ENCODE results near the gene CACNA1H. TPM values are rescaled to one million over a fixed set of nuclear protein-coding genes. Genes with fewer than 3 reads are reported as not detected.
"Not testable (repeated sequence)": the region's sequence is repeated elsewhere in the genome, so short reads cannot be mapped to it uniquely, and the experiment has no call there.

The CACNA1H gene
- total and polyA plus RNA-seq, 2 of the 4 experiments (the other 2 are of a cell fraction) = 1.6 to 5.8 TPM

DNA sequence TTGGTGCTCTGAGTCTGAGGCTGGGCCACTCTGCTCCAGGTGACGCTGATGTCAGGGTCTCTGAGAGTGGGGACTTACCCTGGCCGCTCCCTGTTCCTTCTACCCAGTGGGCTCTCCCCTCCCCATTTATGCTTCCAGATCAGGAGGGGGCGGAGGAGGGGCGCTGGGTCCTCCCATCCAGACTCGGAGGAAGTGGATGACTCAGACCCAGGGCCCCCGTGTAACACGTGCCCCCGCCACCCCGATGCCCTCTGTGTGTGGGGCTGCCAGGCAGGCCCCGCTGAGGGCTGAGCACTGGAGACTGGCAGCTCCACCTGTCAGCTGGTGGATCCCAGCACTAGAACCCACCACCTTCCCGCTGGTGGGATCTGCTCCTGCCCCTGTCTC lies 77.2 kb downstream of the CACNA1H start, which contains the start of gene TPSB2:
TPSB2 (minus strand) TSS at position 101 of the 387 bp plus-strand sequence. CDS start 233 bp downstream, outside the sequence.
- H3K14ac ChIP-seq (replicated peaks; ENCODE audit: low read depth, low read length); H3K56ac ChIP-seq (ENCODE audit: extremely low read depth, insufficient read depth, low read length); H3K4me1 ChIP-seq (ENCODE audit: control insufficient read depth, insufficient read depth, low read length); H3K23ac ChIP-seq (ENCODE audit: low read depth, low read length); H3K4me2 ChIP-seq (ENCODE audit: low read depth, low read length); H2AK5ac ChIP-seq (ENCODE audit: low read depth, low read length); H2BK15ac ChIP-seq (ENCODE audit: low read depth, low read length); dilution Hi-C loops (cut with HindIII; ENCODE audit: low sequenced_read_pairs, unreplicated experiment); H2BK120ac ChIP-seq (ENCODE audit: low read depth, low read length); DNase-seq; H3K4ac ChIP-seq (ENCODE audit: low read depth, low read length); H4K20me1 ChIP-seq (ENCODE audit: insufficient read depth, low read length); H3K9ac ChIP-seq (ENCODE audit: low read depth, low read length); H3K79me1 ChIP-seq (ENCODE audit: low read depth in 1 of 2, low read length in 2 of 2); H2BK5ac ChIP-seq (ENCODE audit: low read depth, low read length, poor library complexity, severe bottlenecking); H3K36me3 ChIP-seq (ENCODE audit: control insufficient read depth, insufficient read depth, low read length); H3K4me3 ChIP-seq (ENCODE audit: insufficient read depth, low read depth, low read length); H3K27ac ChIP-seq (ENCODE audit: insufficient read depth, low read length); H2AFZ ChIP-seq (replicated peaks; ENCODE audit: low read length, poor library complexity); BruUV-seq (replicated peaks); H4K8ac ChIP-seq (ENCODE audit: low read depth in 2 of 2, low read length in 2 of 2); H4K91ac ChIP-seq (ENCODE audit: insufficient read depth, low read depth, low read length); H3K9me3 ChIP-seq (ENCODE audit: control insufficient read depth, insufficient read depth, low read length); H3K27me3 ChIP-seq (ENCODE audit: control insufficient read depth, insufficient read depth, low read length); H2AK9ac ChIP-seq (replicated peaks; ENCODE audit: low read depth, low read length, poor library complexity); H3K18ac ChIP-seq (ENCODE audit: low read depth, low read length); H2BK20ac ChIP-seq (ENCODE audit: low read depth, low read length); in situ Hi-C loops (cut with MboI; ENCODE audit: low sequenced_read_pairs); intact Hi-C loops (cut with micrococcal nuclease); H4K5ac ChIP-seq (ENCODE audit: low read depth, low read length); H3K9me1 ChIP-seq (ENCODE audit: insufficient read depth, low read length); POLR2A ChIA-PET (ENCODE audit: unreplicated experiment); CTCF ChIA-PET; ATAC-seq (ENCODE audit: low read depth): not testable (repeated sequence)
- no CpG with 5 or more reads among the region's 11 CpGs for WGBS, 2 experiments (ENCODE audit: extremely low coverage in 2 of 2, insufficient read length in 1 of 2)

DNA sequence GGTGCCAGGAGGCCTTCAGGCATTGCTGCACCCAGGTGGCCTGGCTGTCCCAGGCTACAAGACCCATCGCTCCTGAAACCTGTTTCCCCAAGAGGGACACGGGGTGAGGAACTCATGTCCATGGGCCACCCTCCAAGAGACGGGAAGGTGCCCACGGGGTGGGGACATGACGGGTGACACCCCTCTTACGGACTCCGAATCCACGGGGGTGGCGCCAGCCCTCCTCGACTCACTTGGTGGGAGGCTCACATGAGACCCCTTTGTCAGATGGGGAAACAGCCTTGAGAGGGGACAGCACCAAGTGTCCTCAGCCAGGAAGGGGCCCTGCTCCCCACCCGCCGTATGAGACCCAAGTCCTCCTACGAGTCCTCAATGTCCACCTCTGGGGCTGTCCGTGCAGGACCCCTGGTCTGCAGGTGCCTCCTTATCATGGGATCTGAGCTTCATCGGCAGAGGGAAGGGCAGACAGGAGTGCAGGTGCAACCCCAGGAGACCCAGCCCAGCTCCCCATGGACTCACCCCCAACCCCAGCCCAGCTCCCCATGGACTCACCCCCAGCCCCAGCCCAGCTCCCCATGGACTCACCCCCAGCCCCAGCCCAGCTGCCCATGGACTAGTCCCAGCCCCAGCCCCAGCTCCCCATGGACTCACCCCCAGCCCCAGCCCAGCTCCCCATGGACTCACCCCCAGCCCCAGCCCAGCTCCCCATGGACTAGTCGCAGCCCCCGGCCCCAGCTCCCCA lies 77.7 kb downstream of the CACNA1H start:
- H3K56ac ChIP-seq (ENCODE audit: extremely low read depth, insufficient read depth, low read length); H2BK15ac ChIP-seq (ENCODE audit: low read depth, low read length); H3K18ac ChIP-seq (ENCODE audit: low read depth, low read length); ATAC-seq (ENCODE audit: low read depth); intact Hi-C loops (cut with micrococcal nuclease); H3K9ac ChIP-seq (ENCODE audit: low read depth, low read length); H2AK9ac ChIP-seq (replicated peaks; ENCODE audit: low read depth, low read length, poor library complexity); H2AFZ ChIP-seq (replicated peaks; ENCODE audit: low read length, poor library complexity); POLR2A ChIA-PET (ENCODE audit: unreplicated experiment); H4K8ac ChIP-seq (ENCODE audit: low read depth in 2 of 2, low read length in 2 of 2); H4K5ac ChIP-seq (ENCODE audit: low read depth, low read length); H2AK5ac ChIP-seq (ENCODE audit: low read depth, low read length); DNase-seq; H3K27me3 ChIP-seq (ENCODE audit: control insufficient read depth, insufficient read depth, low read length); H3K36me3 ChIP-seq (ENCODE audit: control insufficient read depth, insufficient read depth, low read length); dilution Hi-C loops (cut with HindIII; ENCODE audit: low sequenced_read_pairs, unreplicated experiment); BruUV-seq (replicated peaks); H3K14ac ChIP-seq (replicated peaks; ENCODE audit: low read depth, low read length); H2BK120ac ChIP-seq (ENCODE audit: low read depth, low read length); H3K9me1 ChIP-seq (ENCODE audit: insufficient read depth, low read length); H3K27ac ChIP-seq (ENCODE audit: insufficient read depth, low read length); H3K4me2 ChIP-seq (ENCODE audit: low read depth, low read length); H3K9me3 ChIP-seq (ENCODE audit: control insufficient read depth, insufficient read depth, low read length); H4K20me1 ChIP-seq (ENCODE audit: insufficient read depth, low read length); H3K4me3 ChIP-seq (ENCODE audit: insufficient read depth, low read depth, low read length); H3K4me1 ChIP-seq (ENCODE audit: control insufficient read depth, insufficient read depth, low read length); H3K79me1 ChIP-seq (ENCODE audit: low read depth in 1 of 2, low read length in 2 of 2); H2BK5ac ChIP-seq (ENCODE audit: low read depth, low read length, poor library complexity, severe bottlenecking); H4K91ac ChIP-seq (ENCODE audit: insufficient read depth, low read depth, low read length); H3K23ac ChIP-seq (ENCODE audit: low read depth, low read length); H3K4ac ChIP-seq (ENCODE audit: low read depth, low read length); in situ Hi-C loops (cut with MboI; ENCODE audit: low sequenced_read_pairs); CTCF ChIA-PET; H2BK20ac ChIP-seq (ENCODE audit: low read depth, low read length): not testable (repeated sequence)
- 78% methylated on average over 3 of the region's 17 CpGs; no CpG with 5 or more reads in 1 of the 2 experiments for WGBS, 2 experiments (ENCODE audit: extremely low coverage in 2 of 2, insufficient read length in 1 of 2)
